NCI-H146 (cell line): Measurements from ENCODE around the gene ACOT7.

Experiments used
- DNase-seq: peaks from one replicate; lab custom pipeline; 2025; lab: John Stamatoyannopoulos, UW

The ACOT7 gene

DNA sequence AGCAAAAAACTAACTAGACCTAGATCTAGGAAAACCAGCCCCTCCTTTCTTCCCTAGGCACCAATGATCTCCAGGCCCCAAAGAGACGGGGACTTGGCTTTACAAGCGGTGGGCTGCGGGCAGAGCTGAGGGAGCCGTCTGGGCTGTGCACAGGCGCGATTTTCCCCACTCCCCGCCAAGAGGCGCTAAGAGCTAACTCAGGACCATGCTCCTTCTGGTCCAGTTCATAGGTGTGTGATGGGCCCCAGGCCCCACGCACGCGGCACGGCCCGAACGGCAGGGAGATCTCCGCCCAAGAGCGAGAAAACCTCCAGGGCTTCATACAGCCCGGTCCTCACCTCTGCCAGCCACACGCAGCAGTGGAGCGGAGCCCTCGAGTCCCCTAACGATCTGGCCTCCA, 125.2 kb downstream of the ACOT7 start:
- DNase-seq: no peak

- no peak for DNase-seq
Measured at GRCh38 chr1:6267686-6268322, 125.8 kb downstream of the ACOT7 start.

DNA sequence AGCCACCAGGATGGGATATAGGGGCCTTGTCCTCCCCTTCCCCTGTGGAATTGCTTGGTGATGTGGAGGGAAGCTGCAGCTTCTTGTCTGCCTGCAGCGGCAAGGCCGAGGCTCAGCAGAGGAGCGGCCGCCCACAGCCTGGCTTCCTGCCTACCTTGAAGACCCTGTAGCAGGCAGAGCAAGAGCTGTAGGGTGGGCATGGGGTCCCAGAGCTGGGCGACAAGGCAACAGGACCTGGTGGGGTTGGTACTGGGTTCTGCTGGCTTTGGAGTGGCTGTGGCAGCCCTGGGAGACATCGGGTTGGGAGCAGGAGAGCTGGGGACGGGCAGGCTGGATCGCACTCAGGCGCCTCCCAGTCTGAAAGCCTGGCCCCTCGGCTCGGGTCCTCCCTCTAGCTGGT, 126.9 kb downstream of the ACOT7 start:
- no peak for DNase-seq

DNA sequence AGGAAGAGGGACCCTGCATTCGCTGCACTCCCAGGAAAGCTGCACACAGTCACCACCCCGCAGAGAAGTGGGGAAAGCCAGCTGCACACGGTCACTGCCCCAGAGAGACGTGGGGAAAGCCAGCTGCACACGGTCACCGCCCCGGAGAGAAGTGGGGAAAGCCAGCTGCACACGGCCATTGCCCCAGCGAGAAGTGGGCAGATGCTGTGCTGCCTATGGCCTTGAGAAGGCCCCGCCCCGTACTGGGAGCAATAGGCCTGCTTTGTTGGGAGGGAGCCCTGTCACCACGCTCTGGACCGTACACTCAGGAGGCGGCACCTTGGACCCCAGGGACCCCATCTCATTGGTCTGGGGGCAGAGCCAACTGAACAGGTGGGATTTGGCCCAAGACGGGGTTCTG, 128.4 kb downstream of the ACOT7 start:
- DNase-seq: no peak

DNA sequence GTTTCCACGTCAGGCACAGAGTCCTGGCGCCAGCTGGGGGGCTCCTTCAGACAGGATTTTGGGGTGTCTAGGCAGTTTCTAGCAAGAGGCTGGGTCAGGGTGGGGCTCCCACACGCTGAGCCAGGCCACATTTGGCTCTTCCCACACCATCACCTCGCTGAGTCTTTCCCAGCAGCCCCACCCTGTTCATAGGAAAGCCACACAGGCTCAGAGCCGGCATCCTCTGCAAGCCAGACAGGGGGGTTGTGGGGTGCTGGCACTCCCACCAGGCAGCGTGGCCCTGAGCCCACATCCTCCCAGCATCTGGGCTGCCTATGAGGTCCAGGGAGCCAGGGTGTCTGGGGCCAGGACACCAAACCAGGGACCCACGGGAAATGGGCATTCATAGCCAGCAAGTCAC, 129.9 kb downstream of the ACOT7 start:
- no peak for DNase-seq

DNA sequence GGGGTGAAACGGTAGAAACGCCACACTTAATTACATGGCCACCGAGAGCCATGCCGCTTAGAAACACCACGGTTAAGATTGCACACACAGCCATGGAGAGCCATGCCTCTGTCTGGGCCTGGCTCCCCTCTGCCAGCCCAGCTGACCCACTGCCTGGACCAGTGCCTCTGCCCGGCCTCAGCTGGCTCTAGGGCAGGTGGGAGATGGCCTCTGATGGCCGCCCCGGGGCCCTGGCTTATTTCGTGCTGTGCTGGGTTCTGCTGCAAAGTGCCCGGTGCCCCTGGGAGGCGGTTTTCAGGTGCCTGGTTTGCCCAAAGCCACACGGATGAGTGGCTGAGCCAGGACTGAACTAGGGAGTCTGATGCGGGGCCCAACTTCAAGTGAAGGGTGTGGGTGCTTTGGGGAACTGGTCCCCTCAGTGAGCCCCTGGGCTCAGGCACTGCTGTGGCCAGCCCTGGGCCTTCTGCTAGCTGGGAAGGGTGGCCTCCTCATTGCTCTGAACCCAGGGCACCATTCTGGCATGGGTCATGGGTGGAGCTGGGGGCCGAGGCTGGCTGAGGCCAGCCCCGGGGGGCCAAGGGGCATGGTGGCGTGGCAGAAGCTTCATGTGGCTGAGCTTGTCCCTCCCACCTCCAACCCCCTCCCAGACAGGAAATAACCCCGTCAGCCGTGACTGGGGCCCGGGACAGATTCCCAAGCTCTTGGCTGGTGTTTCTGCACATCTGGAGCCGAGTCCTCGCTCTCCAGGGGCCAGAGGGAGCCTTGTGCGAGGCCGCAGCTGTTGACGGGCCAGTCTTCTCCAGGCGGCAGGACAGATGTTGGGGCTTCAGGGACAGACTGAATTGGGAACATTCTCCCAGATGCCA, 130.8 kb downstream of the ACOT7 start:
- no peak for DNase-seq

GRCh38 chr1:6261615-6261995, 132.0 kb downstream of the ACOT7 start:
- DNase-seq: peak; percentile 11

DNA sequence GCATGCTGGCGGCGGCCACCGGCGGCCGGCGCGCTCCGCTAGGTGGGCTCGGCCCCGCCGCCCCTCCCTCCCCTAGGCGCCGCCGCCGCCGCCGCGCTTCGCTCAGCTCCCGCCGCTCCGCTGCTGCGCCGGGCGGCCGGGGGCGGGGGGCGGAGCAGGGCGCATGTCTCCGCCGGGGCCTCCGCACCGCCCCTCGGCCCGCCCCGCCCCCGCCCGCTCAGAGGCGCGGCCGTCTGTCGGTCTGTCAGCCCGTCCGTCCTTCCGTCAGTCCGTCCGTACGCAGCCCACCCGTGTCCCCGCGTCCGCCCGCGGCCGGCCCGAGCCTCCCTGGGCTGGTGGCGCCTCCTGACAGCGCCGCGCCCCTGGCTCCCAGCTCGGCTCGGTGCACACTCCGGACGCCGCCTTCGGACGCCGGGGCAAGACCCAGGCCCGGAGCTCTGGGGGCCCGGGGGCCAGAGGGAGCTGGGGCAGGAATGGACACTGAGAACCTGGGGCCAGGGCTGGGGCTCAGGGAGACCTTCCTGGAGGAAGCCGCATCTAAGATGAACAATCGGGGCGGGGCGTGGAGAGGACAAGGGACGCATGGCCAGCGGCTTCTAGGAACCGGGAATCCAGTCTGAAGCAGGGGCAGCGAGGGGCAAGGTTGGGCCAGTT, 132.5 kb downstream of the ACOT7 start, which contains the start of gene GPR153:
Gene GPR153, minus strand, starts transcription at position 138 of the 654 bp plus-strand sequence. CDS start 6,193 bp downstream, outside the sequence.
- peak; percentile 43 for DNase-seq

DNA sequence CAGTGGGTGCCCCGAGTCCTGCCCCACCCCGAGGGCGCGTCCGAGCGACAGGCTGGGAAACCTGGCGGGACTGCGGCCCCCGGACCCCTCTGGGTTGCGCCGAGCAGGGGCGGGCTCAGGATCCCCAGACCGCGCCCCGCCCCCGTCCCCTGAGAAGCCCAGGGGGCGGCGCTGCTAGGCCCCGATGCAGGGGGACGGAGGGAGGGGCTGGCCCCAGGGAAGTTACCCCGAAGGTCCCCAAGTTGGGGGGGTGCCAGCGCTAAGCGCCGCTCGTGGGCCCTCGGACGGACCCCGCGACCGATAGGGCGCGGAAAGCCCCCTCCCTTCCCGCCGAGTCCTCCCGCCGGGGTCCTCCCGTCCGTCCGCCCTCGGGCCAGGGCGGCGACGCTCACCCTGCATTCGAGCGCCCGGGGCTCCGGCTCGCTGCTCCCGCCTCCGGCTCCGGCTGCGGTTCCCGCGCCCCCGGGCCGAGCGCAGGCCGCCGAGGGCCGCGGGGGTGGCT, 133.1 kb downstream of the ACOT7 start:
- peak; percentile 37 for DNase-seq

GRCh38 chr1:6259491-6260362, 133.8 kb downstream of the ACOT7 start:
- DNase-seq: peak; percentile 64

- DNase-seq: no peak
Measured at GRCh38 chr1:6258675-6259074, 134.9 kb downstream of the ACOT7 start.

- DNase-seq: no peak
Measured at GRCh38 chr1:6257541-6258069, 136.0 kb downstream of the ACOT7 start.

DNA sequence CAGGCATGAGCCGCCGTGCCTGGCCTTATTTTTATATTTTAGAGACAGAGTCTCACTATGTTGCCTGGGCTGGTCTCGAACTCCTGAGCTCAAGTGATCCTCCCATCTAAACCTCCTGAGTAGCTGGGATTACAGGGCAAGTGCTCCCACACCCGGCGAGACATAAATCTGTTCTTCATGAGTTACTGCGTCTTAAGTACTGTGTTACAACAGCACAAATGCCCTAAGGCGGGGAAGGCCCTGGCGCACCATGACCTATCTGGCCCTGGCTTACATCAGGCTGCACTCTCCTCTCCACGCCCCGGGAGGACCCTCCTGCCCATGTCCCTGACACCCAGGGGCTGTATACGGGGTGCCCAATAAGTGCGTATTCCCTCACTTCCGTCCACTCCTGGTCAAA, 136.9 kb downstream of the ACOT7 start:
- no peak for DNase-seq

GRCh38 chr1:6254691-6255090, 138.9 kb downstream of the ACOT7 start:
- no peak for DNase-seq

- no peak for DNase-seq
Measured at GRCh38 chr1:6253380-6253779, 140.2 kb downstream of the ACOT7 start.

- no peak for DNase-seq
Measured at GRCh38 chr1:6252374-6252710, 141.2 kb downstream of the ACOT7 start.

- DNase-seq: no peak
Measured at GRCh38 chr1:6251681-6252373, 141.7 kb downstream of the ACOT7 start.

DNA sequence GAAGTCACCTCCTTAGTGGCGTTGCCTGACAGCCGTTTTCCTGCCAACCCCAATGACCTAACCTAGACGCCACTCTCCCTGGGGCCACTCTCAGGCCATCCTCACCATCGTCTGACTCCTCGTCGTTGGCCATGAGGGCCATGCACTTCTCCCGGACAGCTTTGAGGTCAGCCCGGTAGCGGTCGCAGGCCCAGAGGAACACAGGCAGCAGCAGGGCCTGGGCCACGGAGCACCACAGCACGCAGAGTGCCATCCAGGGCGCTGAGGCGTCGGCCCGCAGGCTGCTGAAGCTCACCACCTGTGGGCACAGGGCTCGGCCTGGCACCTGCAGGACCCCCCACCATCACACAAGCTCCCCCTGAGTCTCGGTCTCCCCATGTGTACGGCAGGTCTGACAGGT, 142.3 kb downstream of the ACOT7 start:
- no peak for DNase-seq

- DNase-seq: no peak
Measured at GRCh38 chr1:6249739-6250689, 143.6 kb downstream of the ACOT7 start.
